ENCODE measurements around the gene PARD3.
"Not testable (repeated sequence)": the region's sequence is repeated elsewhere in the genome, so short reads cannot be mapped to it uniquely, and the experiment has no call there.

The PARD3 gene

GRCh38 chr10:34433241-34434076 is 381.6 kb downstream of the PARD3 start:
- no peak overlapping the region for H3K9ac ChIP-seq (ENCODE audit: low read depth in 1 of 2, low read length in 2 of 2)
- H3K27ac ChIP-seq (ENCODE audit: low read depth, low read length) = no peak overlapping the region
- no peaks in the 10 kb centered on the region for H3K9me3 ChIP-seq (ENCODE audit: control insufficient read depth in 1 of 2, low read length in 2 of 2)
- no peaks in the 10 kb centered on the region for H3K4me1 ChIP-seq (ENCODE audit: control insufficient read depth in 1 of 2, insufficient read depth in 2 of 2, low read length in 2 of 2)
- H3K27me3 ChIP-seq (ENCODE audit: control insufficient read depth in 1 of 2, insufficient read depth in 2 of 2, low read length in 2 of 2) = no peaks in the 10 kb centered on the region
- H3K36me3 ChIP-seq (ENCODE audit: control insufficient read depth in 1 of 2, insufficient read depth in 2 of 2, low read length in 2 of 2) = no peaks in the 10 kb centered on the region
- no peak overlapping the region for H3K4me3 ChIP-seq (ENCODE audit: low read depth in 1 of 2, low read length in 2 of 2)

DNA sequence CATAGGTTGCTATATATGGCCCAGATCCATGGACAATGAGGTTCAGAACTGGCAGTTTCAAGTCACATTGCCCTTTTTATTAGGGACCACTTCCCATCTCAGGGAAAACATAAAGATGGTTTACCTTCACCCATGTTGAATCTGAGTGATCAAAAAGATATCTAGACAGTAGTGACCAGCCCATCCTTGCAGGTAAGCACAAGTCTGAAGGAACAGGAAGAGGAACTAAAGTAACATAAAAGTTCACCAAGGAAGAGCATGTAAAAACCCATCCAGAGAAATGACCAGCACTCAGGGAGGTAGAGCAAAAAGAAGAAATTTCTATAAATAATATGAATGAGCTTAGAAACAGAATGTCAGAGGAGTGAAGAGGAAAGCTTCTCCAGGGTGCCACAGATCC is 382.5 kb downstream of the PARD3 start:
- no peak overlapping the region for H3K27ac ChIP-seq (ENCODE audit: low read depth, low read length)
- H3K4me1 ChIP-seq (ENCODE audit: control insufficient read depth in 1 of 2, insufficient read depth in 2 of 2, low read length in 2 of 2) = no peaks in the 10 kb centered on the region
- H3K27me3 ChIP-seq (ENCODE audit: control insufficient read depth in 1 of 2, insufficient read depth in 2 of 2, low read length in 2 of 2) = no peaks in the 10 kb centered on the region
- no peak overlapping the region for H3K9ac ChIP-seq (ENCODE audit: low read depth in 1 of 2, low read length in 2 of 2)
- H3K9me3 ChIP-seq (ENCODE audit: control insufficient read depth in 1 of 2, low read length in 2 of 2) = no peaks in the 10 kb centered on the region
- H3K36me3 ChIP-seq (ENCODE audit: control insufficient read depth in 1 of 2, insufficient read depth in 2 of 2, low read length in 2 of 2) = no peaks in the 10 kb centered on the region
- no peak overlapping the region for H3K4me3 ChIP-seq (ENCODE audit: low read depth in 1 of 2, low read length in 2 of 2)

- H3K4me1 ChIP-seq (ENCODE audit: control insufficient read depth in 1 of 2, insufficient read depth in 2 of 2, low read length in 2 of 2) = no peaks in the 10 kb centered on the region
- no peaks in the 10 kb centered on the region for H3K27me3 ChIP-seq (ENCODE audit: control insufficient read depth in 1 of 2, insufficient read depth in 2 of 2, low read length in 2 of 2)
- H3K9ac ChIP-seq (ENCODE audit: low read depth in 1 of 2, low read length in 2 of 2) = no peak overlapping the region
- no peak overlapping the region for H3K4me3 ChIP-seq (ENCODE audit: low read depth in 1 of 2, low read length in 2 of 2)
- no peak overlapping the region for H3K27ac ChIP-seq (ENCODE audit: low read depth, low read length)
- no peaks in the 10 kb centered on the region for H3K9me3 ChIP-seq (ENCODE audit: control insufficient read depth in 1 of 2, low read length in 2 of 2)
- no peaks in the 10 kb centered on the region for H3K36me3 ChIP-seq (ENCODE audit: control insufficient read depth in 1 of 2, insufficient read depth in 2 of 2, low read length in 2 of 2)
Observed at GRCh38 chr10:34430685-34431084, 384.4 kb downstream of the PARD3 start.

DNA sequence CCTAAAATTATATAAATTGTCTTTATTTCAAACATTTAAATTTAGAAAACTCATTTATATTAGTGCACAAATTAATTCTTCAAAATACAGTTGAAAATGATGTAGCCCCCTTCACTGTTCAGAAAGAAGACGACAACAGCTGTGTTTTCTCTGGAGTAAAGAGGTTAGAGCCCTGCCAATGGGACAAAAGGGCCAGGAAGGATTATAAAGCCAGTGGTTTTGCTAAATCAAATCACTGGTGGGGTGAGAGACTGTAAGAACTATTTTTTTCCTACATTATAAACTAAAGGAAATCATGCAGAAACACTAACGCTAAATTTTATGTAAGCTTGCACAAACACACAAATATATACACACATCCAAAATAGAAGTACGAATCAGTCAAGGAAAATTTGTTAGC is 386.6 kb downstream of the PARD3 start:
- H3K4me1 ChIP-seq (ENCODE audit: control insufficient read depth in 1 of 2, insufficient read depth in 2 of 2, low read length in 2 of 2) = no peaks in the 10 kb centered on the region

GRCh38 chr10:34427911-34428216 is 387.2 kb downstream of the PARD3 start:
- Histone ChIP-seq H3K9me3 (ENCODE audit: control insufficient read depth in 1 of 2, low read length in 2 of 2) (no peaks in the 10 kb centered on the region), H3K36me3 (ENCODE audit: control insufficient read depth in 1 of 2, insufficient read depth in 2 of 2, low read length in 2 of 2) (no peaks in the 10 kb centered on the region), H3K9ac (ENCODE audit: low read depth in 1 of 2, low read length in 2 of 2) (no peak overlapping the region), H3K27ac (ENCODE audit: low read depth, low read length) (no peak overlapping the region), H3K4me3 (ENCODE audit: low read depth in 1 of 2, low read length in 2 of 2) (no peak overlapping the region), H3K27me3 (ENCODE audit: control insufficient read depth in 1 of 2, insufficient read depth in 2 of 2, low read length in 2 of 2) (no peaks in the 10 kb centered on the region), H3K4me1 (ENCODE audit: control insufficient read depth in 1 of 2, insufficient read depth in 2 of 2, low read length in 2 of 2) (no peaks in the 10 kb centered on the region)

More for the DNA sequence above, 386.6 kb downstream of the PARD3 start:
- no peaks in the 10 kb centered on the region for H3K27me3 ChIP-seq (ENCODE audit: control insufficient read depth in 1 of 2, insufficient read depth in 2 of 2, low read length in 2 of 2)
- no peaks in the 10 kb centered on the region for H3K9me3 ChIP-seq (ENCODE audit: control insufficient read depth in 1 of 2, low read length in 2 of 2)
- H3K9ac ChIP-seq (ENCODE audit: low read depth in 1 of 2, low read length in 2 of 2) = no peak overlapping the region
- H3K4me3 ChIP-seq (ENCODE audit: low read depth in 1 of 2, low read length in 2 of 2) = no peak overlapping the region
- H3K27ac ChIP-seq (ENCODE audit: low read depth, low read length) = no peak overlapping the region
- no peaks in the 10 kb centered on the region for H3K36me3 ChIP-seq (ENCODE audit: control insufficient read depth in 1 of 2, insufficient read depth in 2 of 2, low read length in 2 of 2)

GRCh38 chr10:34427158-34427910 is 387.8 kb downstream of the PARD3 start:
- H3K4me1 ChIP-seq (ENCODE audit: control insufficient read depth in 1 of 2, insufficient read depth in 2 of 2, low read length in 2 of 2) = not testable (repeated sequence)

DNA sequence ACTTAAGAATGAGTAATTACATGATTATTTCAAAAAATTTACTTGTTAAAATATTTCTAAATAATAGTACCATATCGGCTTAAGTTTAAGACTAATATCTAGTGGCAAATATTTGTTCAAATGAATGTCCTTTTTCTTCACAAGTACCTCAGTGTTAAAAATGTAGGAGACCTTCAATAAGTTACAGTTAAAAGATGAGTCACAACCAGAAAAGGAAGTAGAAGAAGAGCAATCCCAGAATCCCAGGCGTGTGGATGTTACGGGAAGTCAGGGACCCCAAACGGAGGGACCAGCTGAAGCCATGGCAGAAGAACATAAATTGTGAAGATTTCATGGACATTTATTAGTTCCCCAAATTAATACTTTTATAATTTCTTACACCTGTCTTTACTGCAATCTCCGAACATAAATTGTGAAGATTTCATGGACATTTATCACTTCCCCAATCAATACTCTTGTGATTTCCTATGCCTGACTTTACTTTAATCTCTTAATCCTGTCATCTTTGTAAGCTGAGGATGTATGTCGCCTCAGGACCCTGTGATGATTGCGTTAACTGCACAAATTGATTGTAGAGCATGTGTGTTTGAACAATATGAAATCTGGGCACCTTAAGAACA is 388.4 kb downstream of the PARD3 start:
- H3K4me1 ChIP-seq (ENCODE audit: control insufficient read depth in 1 of 2, insufficient read depth in 2 of 2, low read length in 2 of 2); H3K4me3 ChIP-seq (ENCODE audit: low read depth in 1 of 2, low read length in 2 of 2); H3K27me3 ChIP-seq (ENCODE audit: control insufficient read depth in 1 of 2, insufficient read depth in 2 of 2, low read length in 2 of 2); H3K27ac ChIP-seq (ENCODE audit: low read depth, low read length); H3K9me3 ChIP-seq (ENCODE audit: control insufficient read depth in 1 of 2, low read length in 2 of 2); H3K36me3 ChIP-seq (ENCODE audit: control insufficient read depth in 1 of 2, insufficient read depth in 2 of 2, low read length in 2 of 2); H3K9ac ChIP-seq (ENCODE audit: low read depth in 1 of 2, low read length in 2 of 2): not testable (repeated sequence)

More at GRCh38 chr10:34427158-34427910, 387.8 kb downstream of the PARD3 start:
- not testable (repeated sequence) for H3K9me3 ChIP-seq (ENCODE audit: control insufficient read depth in 1 of 2, low read length in 2 of 2); H3K9ac ChIP-seq (ENCODE audit: low read depth in 1 of 2, low read length in 2 of 2); H3K27ac ChIP-seq (ENCODE audit: low read depth, low read length); H3K36me3 ChIP-seq (ENCODE audit: control insufficient read depth in 1 of 2, insufficient read depth in 2 of 2, low read length in 2 of 2); H3K4me3 ChIP-seq (ENCODE audit: low read depth in 1 of 2, low read length in 2 of 2); H3K27me3 ChIP-seq (ENCODE audit: control insufficient read depth in 1 of 2, insufficient read depth in 2 of 2, low read length in 2 of 2)

DNA sequence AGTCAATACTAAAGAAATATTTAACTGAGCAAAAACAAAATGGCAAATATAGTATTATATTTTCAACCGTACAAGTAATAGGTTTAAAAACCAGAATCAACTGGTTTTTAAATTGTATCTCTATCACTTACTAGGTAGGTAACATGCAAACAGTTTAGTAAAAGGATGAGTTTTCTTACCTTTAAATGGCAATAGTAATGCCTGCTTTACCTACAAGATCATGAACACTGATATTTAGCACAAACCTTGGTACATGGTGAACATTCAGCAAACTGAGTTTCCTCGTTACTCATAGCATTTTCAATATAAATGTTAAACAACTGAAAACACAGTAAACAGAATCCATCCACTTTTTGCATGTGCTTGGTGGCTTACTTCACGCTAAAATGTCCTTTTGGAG is 389.1 kb downstream of the PARD3 start:
- H3K27me3 ChIP-seq (ENCODE audit: control insufficient read depth in 1 of 2, insufficient read depth in 2 of 2, low read length in 2 of 2) = no peaks in the 10 kb centered on the region
- no peaks in the 10 kb centered on the region for H3K9me3 ChIP-seq (ENCODE audit: control insufficient read depth in 1 of 2, low read length in 2 of 2)
- H3K4me3 ChIP-seq (ENCODE audit: low read depth in 1 of 2, low read length in 2 of 2) = no peak overlapping the region
- no peaks in the 10 kb centered on the region for H3K36me3 ChIP-seq (ENCODE audit: control insufficient read depth in 1 of 2, insufficient read depth in 2 of 2, low read length in 2 of 2)
- H3K9ac ChIP-seq (ENCODE audit: low read depth in 1 of 2, low read length in 2 of 2) = no peak overlapping the region
- no peak overlapping the region for H3K27ac ChIP-seq (ENCODE audit: low read depth, low read length)
- no peaks in the 10 kb centered on the region for H3K4me1 ChIP-seq (ENCODE audit: control insufficient read depth in 1 of 2, insufficient read depth in 2 of 2, low read length in 2 of 2)

DNA sequence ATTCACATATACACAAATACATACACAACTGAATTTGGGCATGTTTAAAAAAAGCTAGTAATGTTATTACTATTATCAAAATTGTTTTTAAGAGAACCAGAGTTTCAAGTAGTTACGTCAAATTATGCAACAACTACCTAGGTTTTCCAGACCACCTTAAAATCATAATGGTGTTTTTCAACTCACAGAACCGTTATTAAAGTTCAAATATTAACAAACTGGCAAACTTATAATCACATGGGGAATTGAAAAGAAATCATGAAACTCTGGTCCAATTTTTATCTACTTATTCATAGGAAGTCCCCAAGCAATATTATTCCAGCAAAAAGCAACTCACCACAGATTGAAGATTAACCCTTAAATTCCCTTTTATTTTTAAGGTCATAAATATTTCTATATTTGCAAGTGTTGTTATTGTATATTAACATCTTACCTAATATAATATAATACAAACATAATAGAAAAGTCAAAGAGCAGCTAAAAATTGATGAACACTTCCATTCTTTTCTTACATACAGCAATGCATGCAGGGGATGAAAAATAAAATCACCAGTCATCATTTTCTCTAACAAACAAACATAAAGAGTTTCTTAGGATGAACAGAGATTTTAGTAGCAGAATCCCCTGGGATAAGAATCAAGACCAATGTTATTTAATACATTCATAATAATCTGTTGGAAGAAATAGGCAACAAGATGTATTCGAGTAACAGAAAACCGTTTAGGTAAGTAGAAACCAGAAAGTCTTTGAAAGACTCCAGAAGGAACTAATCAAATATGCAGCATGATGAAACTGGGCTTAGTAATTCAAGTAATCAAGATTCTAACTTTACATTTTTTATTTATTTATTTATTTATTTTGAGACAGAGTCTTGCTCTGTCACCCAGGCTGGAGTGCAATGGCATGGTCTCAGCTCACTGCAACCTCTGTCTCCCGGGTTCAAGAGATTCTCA is 391.1 kb downstream of the PARD3 start:
- Histone ChIP-seq H3K36me3 (ENCODE audit: control insufficient read depth in 1 of 2, insufficient read depth in 2 of 2, low read length in 2 of 2) (no peaks in the 10 kb centered on the region), H3K27ac (ENCODE audit: low read depth, low read length) (no peak overlapping the region), H3K9ac (ENCODE audit: low read depth in 1 of 2, low read length in 2 of 2) (no peak overlapping the region), H3K27me3 (ENCODE audit: control insufficient read depth in 1 of 2, insufficient read depth in 2 of 2, low read length in 2 of 2) (no peaks in the 10 kb centered on the region), H3K4me3 (ENCODE audit: low read depth in 1 of 2, low read length in 2 of 2) (no peak overlapping the region), H3K9me3 (ENCODE audit: control insufficient read depth in 1 of 2, low read length in 2 of 2) (no peaks in the 10 kb centered on the region), H3K4me1 (ENCODE audit: control insufficient read depth in 1 of 2, insufficient read depth in 2 of 2, low read length in 2 of 2) (no peaks in the 10 kb centered on the region)

Measured in duodenal mucosa (tissue), 2 donors.